ENCODE measurements around the gene KRTAP4-12.
"Not testable (repeated sequence)": the region's sequence is repeated elsewhere in the genome, so short reads cannot be mapped to it uniquely, and the experiment has no call there.

KRTAP4-12 gene

DNA sequence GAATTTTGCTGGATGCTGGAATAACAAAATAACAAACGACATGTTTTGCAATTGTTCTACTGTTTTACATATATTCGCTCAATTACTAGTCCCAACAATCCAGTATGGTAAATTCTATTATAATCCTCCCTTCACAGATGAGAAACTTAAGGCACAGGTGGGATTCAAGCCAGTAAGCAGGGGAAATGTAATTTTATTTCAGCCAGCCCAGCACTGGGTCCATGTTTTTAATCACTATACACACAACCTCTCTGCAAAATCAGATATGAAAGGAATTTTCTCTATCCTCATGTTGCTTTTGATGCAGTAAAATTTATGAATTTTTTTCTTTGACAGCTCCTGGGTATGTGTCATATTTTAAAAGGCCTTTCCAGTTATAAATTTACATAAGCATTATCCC, 21.3 kb upstream of the KRTAP4-12 start:
- TF ChIP-seq, protein P1, sequence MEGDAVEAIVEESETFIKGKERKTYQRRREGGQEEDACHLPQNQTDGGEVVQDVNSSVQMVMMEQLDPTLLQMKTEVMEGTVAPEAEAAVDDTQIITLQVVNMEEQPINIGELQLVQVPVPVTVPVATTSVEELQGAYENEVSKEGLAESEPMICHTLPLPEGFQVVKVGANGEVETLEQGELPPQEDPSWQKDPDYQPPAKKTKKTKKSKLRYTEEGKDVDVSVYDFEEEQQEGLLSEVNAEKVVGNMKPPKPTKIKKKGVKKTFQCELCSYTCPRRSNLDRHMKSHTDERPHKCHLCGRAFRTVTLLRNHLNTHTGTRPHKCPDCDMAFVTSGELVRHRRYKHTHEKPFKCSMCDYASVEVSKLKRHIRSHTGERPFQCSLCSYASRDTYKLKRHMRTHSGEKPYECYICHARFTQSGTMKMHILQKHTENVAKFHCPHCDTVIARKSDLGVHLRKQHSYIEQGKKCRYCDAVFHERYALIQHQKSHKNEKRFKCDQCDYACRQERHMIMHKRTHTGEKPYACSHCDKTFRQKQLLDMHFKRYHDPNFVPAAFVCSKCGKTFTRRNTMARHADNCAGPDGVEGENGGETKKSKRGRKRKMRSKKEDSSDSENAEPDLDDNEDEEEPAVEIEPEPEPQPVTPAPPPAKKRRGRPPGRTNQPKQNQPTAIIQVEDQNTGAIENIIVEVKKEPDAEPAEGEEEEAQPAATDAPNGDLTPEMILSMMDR (IDR thresholded peaks at IDR 0.05; ENCODE audit: insufficient read depth, low read length, poor library complexity, severe bottlenecking): no peak
- Histone ChIP-seq H3K4me3 (replicated peaks; ENCODE audit: low read depth, low read length) (no peak overlapping the region), H3K27me3 (replicated peaks; ENCODE audit: control insufficient read depth, insufficient read depth, low read length) (no peaks in the 10 kb centered on the region), H3K36me3 (ENCODE audit: control insufficient read depth, insufficient read depth, low read length) (no peaks in the 10 kb centered on the region)
- DNase-seq (ENCODE audit: extremely low read depth, insufficient read length): no peak

DNA sequence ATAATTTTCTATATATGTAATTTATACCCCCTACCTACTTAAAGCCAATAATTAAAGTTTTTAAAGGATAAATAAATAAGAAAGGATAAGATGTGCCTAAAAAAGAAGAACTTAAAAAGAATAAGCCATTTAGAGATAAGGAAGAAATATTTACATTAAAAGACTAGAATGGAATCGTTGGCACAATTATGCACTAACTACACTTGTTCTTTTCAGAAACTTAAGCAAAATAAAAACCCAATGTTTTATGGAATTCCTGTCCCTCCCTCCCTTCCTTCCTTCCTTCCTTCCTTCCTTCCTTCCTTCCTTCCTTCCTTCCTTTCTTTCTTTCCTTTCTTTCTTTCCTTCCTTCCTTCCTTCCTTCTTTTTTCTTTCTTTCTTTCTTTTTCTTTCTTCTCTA, 20.9 kb upstream of the KRTAP4-12 start:
- TF ChIP-seq, protein P1 (IDR thresholded peaks at IDR 0.05; ENCODE audit: insufficient read depth, low read length, poor library complexity, severe bottlenecking): no peak
- Histone ChIP-seq H3K27me3 (replicated peaks; ENCODE audit: control insufficient read depth, insufficient read depth, low read length) (no peaks in the 10 kb centered on the region), H3K36me3 (ENCODE audit: control insufficient read depth, insufficient read depth, low read length) (no peaks in the 10 kb centered on the region), H3K4me3 (replicated peaks; ENCODE audit: low read depth, low read length) (no peak overlapping the region)
- DNase-seq (ENCODE audit: extremely low read depth, insufficient read length): no peak

DNA sequence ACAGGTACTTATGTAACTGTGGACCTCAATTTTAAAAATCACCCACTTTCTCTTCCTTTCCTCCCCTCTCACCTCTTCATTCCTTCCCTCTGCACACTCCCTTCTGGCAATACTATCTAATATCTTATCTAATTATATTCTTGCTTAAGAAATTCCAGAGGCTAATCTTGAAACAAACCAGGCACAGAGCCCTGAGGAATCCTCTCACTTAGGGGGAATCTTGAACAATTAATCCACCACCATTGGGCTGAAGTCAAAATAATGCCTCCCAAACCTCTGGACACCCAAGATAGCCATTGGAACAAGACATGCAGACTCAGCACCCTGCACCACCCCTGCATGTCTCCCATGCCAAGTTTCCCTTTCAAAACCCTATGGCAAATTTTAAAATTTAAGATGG, 17.4 kb upstream of the KRTAP4-12 start:
- TF ChIP-seq, protein P1 (IDR thresholded peaks at IDR 0.05; ENCODE audit: insufficient read depth, low read length, poor library complexity, severe bottlenecking): no peak
- Histone ChIP-seq H3K27me3 (replicated peaks; ENCODE audit: control insufficient read depth, insufficient read depth, low read length) (no peaks in the 10 kb centered on the region), H3K4me3 (replicated peaks; ENCODE audit: low read depth, low read length) (no peak overlapping the region), H3K36me3 (ENCODE audit: control insufficient read depth, insufficient read depth, low read length) (no peaks in the 10 kb centered on the region)
- no peak for DNase-seq (ENCODE audit: extremely low read depth, insufficient read length)

DNA sequence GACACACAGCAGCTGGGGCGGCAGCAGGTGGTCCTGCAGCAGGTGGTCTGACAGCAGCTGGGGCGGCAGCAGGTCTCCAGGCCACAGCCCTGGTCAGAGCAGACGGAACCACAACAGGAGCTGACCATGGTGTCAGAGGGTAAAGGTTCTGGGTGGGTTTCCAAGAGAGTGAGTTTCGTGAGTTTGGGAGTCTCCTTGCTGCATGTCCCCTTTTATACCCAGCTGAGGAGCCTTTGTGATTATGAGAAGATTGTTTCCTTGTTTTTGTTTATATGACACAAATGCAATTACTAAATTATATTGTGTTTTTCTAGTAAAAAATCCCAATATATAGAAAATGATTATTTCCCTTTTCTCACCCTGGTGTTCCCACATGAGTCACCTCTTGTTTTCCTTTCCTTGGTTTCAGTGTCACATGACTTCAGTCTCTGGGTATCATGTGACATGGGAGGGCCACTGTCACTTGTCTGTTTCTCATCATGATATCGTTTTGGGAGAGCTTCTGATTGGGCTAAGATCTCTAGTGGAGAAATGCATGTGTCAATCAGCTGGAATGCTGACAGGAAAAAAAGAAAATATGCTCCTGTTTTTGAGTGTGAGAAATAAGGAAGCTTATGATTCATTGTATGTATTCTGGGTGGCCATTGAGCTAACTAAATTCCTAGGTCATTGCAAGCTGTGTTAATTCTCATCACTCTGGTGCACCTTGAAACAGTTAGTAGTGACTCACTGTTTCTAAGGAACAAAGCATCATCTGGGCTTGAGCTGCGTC, 16.6 kb upstream of the KRTAP4-12 start, which contains the start of gene KRTAP4-6:
TSS of gene KRTAP4-6 (minus strand) at position 185 of the 772 bp plus-strand sequence. CDS start at position 128, 57 bp downstream.
- Histone ChIP-seq H3K36me3 (ENCODE audit: control insufficient read depth, insufficient read depth, low read length) (no peaks in the 10 kb centered on the region), H3K4me3 (replicated peaks; ENCODE audit: low read depth, low read length) (no peak within 1 kb of the TSS), H3K27me3 (replicated peaks; ENCODE audit: control insufficient read depth, insufficient read depth, low read length) (no peaks in the 10 kb centered on the region)
- no peak for DNase-seq (ENCODE audit: extremely low read depth, insufficient read length)
- TF ChIP-seq, protein P1 (IDR thresholded peaks at IDR 0.05; ENCODE audit: insufficient read depth, low read length, poor library complexity, severe bottlenecking): no peak

DNA sequence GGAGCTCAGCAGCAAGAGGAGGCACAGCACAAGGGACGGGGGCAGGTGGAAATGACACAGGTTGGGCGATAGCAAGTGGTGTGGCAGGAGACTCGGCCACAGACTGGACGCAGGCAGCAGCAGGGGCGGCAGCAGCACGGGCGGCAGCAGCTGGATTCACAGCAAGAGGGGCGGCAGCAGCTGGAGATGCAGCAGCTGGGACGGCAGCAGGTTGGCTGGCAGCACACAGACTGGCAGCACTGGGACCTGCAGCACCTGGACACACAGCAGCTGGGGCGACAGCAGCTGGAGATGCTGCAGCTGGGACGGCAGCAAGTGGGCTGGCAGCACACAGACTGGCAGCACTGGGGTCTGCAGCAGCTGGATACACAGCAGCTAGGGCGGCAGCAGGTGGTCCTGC, 15.9 kb upstream of the KRTAP4-12 start:
- H3K27me3 ChIP-seq (replicated peaks; ENCODE audit: control insufficient read depth, insufficient read depth, low read length); H3K4me3 ChIP-seq (replicated peaks; ENCODE audit: low read depth, low read length); DNase-seq (ENCODE audit: extremely low read depth, insufficient read length); H3K36me3 ChIP-seq (ENCODE audit: control insufficient read depth, insufficient read depth, low read length): not testable (repeated sequence)

DNA sequence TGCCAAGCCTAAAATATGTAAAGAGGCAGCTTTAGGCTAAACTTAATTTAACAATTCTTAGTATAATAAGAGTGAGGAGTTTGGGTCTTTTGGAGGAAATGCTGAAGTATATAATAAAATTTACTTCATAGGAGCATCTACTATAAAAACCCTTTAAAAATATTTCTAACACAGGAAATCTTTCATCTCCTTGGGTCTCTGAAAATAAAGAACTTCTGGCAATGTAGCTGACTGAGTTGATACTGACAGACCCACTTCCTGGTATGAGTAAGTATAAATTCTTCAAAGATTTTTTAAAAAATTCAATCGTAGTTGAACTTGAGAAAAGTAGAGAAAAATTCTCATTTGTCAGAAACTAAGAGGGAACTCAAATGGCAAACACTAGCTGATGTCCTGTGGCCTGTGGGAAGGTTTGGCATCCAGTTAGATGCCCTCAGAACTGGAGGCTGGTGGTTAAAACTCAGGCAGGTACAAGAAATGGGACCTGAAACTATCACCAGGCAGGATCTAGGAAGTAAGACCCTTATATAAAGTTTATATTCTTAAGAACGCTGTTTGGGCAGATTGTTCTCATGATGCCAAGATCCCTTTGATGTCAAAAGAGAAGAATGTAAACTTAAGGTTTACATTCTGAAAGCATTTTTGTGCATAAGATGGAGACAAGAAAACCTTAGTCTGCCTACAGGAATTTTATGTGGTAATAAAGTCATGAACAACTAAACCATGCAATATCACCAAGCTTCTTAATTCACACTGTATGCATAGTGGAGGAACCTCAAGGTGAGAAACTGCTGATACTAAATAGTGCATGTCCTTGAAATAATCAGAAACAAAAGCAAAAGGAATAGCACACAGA, 10.1 kb upstream of the KRTAP4-12 start:
- no peak for DNase-seq (ENCODE audit: extremely low read depth, insufficient read length)
- no peak overlapping the region for H3K4me3 ChIP-seq (replicated peaks; ENCODE audit: low read depth, low read length)
- TF ChIP-seq, protein P1 (IDR thresholded peaks at IDR 0.05; ENCODE audit: insufficient read depth, low read length, poor library complexity, severe bottlenecking): no peak

More for the DNA sequence above, 10.1 kb upstream of the KRTAP4-12 start:
- Histone ChIP-seq H3K27me3 (replicated peaks; ENCODE audit: control insufficient read depth, insufficient read depth, low read length) (no peaks in the 10 kb centered on the region), H3K36me3 (ENCODE audit: control insufficient read depth, insufficient read depth, low read length) (no peaks in the 10 kb centered on the region)
